Measurements from ENCODE around the gene ACTN3.
"Not testable (repeated sequence)": the region's sequence is repeated elsewhere in the genome, so short reads cannot be mapped to it uniquely, and the experiment has no call there.

Gene ACTN3

DNA sequence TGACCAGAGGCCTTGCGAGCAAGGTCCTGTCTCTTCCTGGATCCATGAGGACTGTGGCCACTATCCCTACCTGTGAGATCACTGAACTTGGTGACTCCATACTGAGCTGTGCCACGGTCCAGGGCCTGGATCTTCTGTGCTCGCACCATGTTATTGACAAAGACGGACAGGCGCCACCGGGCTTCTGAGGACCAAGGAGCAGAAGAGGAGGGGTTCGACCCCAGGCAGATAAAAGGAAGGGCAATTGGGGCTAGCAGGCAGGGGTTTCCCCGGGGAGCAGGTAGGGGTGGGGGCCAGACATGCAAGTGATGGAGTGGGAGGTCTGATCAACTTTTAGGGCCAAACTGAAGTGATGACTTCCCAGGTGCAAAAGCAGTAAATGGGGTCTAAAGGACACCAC lies 19.5 kb downstream of the ACTN3 start:
- DNase-seq, result no peak

- no peak for DNase-seq
These were observed 21.1 kb downstream of the ACTN3 start for GRCh38 chr11:66567787-66568123.

GRCh38 chr11:66568124-66568916 lies 21.6 kb downstream of the ACTN3 start, which contains the start of gene CTSF:
TSS of gene CTSF (minus strand) at chr11:66568606. CDS start at chr11:66568486, 120 bp downstream.
- peak; percentile 68 for DNase-seq

DNA sequence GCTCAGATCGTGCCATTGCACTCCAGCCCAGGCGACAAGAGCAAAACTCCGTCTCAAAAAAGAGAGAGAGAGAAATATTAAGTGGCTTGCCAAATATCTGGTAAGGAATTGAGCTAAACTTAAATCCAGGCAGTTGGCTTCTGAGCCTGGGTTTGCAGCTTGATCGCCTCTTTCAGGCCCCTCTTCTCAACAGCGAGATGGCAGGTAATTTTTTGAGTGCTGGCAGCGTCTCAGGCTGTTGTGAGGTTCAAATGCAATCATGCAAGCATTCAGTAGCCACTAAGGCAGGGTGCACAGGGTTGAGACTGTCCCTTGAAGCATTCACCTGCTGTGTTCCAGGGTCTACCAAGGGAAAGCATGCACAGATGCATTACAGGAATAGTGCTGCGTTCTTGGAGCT lies 22.4 kb downstream of the ACTN3 start:
- no peak for DNase-seq

GRCh38 chr11:66570079-66570849 lies 23.6 kb downstream of the ACTN3 start:
- no peak for DNase-seq

DNA sequence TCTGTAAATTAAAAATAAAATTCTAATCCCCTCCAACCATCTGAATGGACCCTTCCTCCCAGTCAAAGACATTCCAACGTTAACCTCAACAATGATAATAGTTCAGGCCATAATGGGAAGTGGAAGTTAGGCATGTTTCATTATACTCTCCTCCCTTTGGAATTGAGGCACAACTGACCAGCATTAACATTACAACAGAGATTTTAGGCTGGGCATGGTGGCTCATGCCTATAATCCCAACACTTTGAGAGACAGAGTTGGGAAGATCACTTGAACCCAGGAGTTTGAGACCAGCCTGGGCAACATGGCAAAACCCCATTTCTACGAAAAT lies 24.1 kb downstream of the ACTN3 start:
- DNase-seq, result no peak

DNA sequence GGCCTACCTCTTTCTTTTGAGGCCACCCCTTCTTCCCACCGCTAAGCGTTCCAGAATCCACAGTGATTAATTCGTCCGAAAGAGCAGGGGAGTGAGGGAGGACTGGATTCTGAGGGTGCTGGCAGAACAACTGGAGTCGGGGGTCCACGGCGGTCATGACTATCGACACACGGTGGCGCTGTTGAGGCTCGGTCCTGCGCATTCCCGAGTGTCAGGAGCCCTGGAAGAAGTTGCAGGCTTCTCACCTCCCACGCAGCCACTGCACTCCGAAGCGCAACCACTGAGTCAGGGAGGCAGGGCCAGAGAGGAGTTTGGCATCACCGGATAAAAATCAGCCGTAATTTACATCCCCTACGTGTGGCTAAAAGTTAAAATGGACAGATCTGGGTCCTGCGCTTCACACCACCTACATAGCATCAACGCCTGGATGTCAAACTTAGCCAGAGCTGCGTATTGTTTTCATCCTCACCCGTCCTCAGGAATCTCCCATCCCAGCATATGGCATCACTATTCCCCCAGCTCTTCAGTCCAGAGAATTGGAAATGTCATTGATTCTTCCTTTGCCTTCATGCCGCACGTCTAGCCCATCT lies 32.4 kb downstream of the ACTN3 start:
- DNase-seq, result peak; percentile 46

GRCh38 chr11:66580803-66581202 lies 34.1 kb downstream of the ACTN3 start:
- DNase-seq, result no peak

- DNase-seq, result no peak
These were observed 34.6 kb downstream of the ACTN3 start for GRCh38 chr11:66581261-66581660.

DNA sequence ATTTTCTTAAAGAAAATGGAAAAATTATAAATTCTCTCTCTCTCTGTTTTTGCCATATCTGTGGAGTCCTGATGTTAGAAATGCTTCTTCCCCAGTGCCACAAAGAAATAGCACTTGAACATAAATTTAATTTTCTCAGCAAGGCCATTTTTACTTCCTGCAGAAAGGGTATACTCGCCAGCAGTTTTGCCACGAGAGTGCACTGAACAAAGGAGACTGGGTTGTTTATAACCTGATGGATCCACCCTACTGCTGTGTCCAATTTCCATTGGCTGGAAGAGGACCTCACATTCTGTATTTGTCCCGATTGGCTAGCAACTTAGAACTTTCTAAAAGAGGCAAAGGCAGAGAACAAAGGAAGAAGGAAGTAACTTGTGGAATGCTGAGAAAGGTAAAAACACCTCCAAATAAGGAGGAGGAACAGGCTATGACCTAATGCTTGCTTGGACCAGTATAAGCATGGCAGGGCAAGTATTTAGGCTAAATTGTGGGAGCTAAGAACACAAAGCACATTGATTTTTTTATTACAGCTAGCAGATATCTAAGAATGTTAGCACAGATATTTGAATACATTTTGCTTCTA lies 36.0 kb downstream of the ACTN3 start:
- DNase-seq, result not testable (repeated sequence)

- not testable (repeated sequence) for DNase-seq
These were observed 38.7 kb downstream of the ACTN3 start for GRCh38 chr11:66585447-66585846.

DNA sequence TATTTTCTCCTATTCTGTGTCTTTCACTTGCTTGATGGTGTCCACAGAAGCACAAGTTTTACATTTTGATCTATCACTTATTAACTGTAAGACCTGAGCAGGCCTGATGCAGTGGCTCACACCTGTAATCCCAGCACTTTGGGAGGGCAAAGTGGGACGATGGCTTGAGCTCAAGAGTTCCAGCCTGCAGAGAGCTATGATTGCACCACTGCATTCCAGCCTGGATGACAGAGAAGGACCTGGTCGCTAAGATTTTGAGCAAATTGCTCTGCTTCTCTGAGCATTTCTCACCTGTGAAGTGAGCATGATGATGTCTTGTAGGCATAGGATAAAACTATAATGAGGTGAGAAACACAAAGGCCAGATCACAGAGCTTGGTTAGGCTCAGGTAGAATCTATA lies 39.4 kb downstream of the ACTN3 start:
- DNase-seq, result no peak

DNA sequence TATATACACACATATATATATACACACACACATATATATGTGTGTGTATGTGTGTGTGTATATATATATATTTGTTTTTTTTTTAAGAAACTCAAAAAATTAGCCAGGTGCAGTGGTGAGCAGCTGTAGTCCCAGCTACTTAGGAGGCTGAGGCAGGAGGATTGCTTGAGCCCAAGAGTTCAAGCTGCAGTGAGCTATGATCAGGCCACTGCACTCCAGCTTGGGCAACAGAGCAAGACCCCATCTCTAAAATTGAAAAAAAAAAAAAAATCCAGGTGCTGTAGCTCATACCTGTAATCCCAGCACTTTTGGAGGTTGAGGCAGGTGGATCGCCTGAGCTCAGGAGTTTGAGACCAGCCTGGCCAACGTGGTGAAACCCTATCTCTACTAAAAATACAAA lies 42.6 kb downstream of the ACTN3 start:
- not testable (repeated sequence) for DNase-seq

- DNase-seq, result no peak
These were observed 43.4 kb downstream of the ACTN3 start for GRCh38 chr11:66589996-66590675.

GRCh38 chr11:66591175-66591574 lies 44.5 kb downstream of the ACTN3 start:
- DNase-seq, result no peak

- peak; percentile 93 for DNase-seq
These were observed 46.0 kb downstream of the ACTN3 start, which contains the start of the genes CCDC87 and CCS for GRCh38 chr11:66592457-66593302. TSS of gene CCDC87 (minus strand) at chr11:66593063. CDS start at chr11:66593015, 48 bp downstream. TSS of gene CCS (plus strand) at chr11:66593185. CDS start at chr11:66593262, 77 bp downstream.

GRCh38 chr11:66593303-66593635 lies 46.6 kb downstream of the ACTN3 start:
- no peak for DNase-seq

DNA sequence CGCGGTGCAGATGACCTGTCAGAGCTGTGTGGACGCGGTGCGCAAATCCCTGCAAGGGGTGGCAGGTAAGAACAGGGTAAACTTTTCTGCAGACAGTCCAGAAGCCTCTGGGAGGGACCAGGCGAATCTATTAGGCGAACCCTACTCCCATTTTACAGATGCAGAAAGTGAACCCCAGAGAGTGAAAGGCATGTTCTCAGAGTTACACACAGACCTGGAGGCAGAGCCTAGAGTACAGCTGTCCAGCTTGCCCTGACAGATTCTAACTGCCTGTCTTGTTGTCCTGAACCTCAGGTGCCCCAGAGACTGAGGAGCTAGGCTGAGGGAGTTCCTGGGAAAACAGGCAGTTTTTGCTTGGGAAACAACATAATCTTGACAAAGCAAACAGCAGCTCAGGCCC lies 46.9 kb downstream of the ACTN3 start:
- DNase-seq, result no peak

DNA sequence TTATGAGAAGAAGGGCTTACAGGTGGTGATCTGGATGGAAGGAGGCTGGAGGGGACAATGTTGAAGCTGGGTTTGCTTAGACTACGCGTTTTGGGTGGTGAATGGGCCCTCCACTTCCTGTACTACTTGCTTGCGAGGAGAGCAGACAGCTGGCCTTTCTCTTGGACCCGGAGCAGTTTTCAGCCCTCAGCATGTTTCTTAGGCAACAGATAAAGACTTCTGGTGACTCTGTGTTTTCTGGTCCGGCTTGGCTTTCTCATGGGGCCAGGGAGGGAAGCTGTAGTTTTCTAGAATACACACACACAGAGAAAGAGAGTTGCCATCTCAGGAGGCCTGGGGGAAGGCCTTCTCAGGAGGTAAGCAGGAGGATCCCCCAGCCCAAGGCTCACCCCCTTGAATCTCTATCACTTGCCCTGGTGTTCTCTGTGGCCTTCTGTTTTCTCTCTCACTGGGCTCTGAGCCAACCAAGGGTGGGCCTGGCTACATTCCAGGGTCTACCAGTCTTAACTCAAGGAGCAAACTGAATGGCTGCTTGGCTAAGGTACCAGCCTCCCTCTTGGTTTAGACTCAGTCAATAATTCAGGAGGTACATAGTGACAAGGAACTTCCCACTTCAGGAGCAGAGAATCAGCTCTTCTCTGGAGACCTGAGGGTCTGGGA lies 48.7 kb downstream of the ACTN3 start:
- DNase-seq, result peak; percentile 44

DNA sequence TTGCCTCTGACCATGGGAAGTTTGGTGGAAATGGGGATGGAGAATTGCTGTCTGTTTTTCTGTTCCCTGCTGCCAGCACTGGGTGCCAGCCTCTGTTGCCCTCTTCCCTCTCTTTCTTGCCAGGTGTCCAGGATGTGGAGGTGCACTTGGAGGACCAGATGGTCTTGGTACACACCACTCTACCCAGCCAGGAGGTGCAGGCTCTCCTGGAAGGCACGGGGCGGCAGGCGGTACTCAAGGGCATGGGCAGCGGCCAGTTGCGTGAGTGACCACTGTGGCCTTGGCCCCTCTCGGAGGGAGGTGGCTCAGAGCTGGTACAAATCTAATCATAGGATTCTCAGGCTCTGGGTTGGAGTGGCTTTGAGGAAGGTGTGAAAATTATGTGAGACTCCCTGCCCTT lies 52.3 kb downstream of the ACTN3 start:
- DNase-seq, result no peak

DNA sequence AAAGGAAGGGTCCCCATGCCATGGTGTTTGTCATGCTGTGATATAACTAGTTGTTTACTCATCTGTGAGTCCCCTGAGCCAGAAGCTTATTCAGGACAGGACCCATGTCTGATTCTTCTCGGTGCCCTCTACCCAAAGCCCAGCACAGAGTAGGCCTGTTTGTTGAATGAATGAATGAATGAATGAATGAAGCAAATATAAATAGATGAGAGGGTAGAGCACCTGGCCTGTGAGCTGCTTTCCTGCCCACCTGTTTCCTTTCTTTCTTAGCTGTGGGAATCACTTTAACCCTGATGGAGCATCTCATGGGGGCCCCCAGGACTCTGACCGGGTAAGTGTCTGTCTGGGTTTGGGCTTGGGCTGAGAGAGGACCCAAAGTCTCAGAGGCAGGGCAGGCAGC lies 53.5 kb downstream of the ACTN3 start:
- DNase-seq, result no peak

Data from DMS79 treated with DMSO at 0.1 percent for 48 hours (cell line).